ENCODE measurements around the gene ALMS1. TPM values are rescaled to one million over a fixed set of nuclear protein-coding genes. Genes with fewer than 3 reads are reported as not detected.
"Not testable (repeated sequence)": the region's sequence is repeated elsewhere in the genome, so short reads cannot be mapped to it uniquely, and the experiment has no call there.

ALMS1 gene
- total RNA-seq, 1 donor from 2014 or later, result 21.9 TPM

GRCh38 chr2:73588177-73588576 lies 202.5 kb downstream of the ALMS1 start:
- no peak for DNase-seq
- intact Hi-C loops (cut with micrococcal nuclease), result no loop called here
- H3K4me1 Mint-ChIP-seq, result peaks cover 3% of the 10 kb centered on the region
- no peaks in the 10 kb centered on the region for H3K27me3 Mint-ChIP-seq
- H3K4me3 Mint-ChIP-seq, result no peak overlapping the region
- H3K36me3 Mint-ChIP-seq (ENCODE audit: low read depth), result peaks cover 3% of the 10 kb centered on the region
- H3K9me3 Mint-ChIP-seq, result peaks cover 8% of the 10 kb centered on the region
- H3K27ac Mint-ChIP-seq, result no peak overlapping the region

GRCh38 chr2:73593680-73594079 lies 208.0 kb downstream of the ALMS1 start:
- H3K4me3 Mint-ChIP-seq, result no peak overlapping the region
- H3K36me3 Mint-ChIP-seq (ENCODE audit: low read depth), result no peaks in the 10 kb centered on the region
- H3K27ac Mint-ChIP-seq, result no peak overlapping the region
- DNase-seq, result peak; percentile 30
- no peaks in the 10 kb centered on the region for H3K4me1 Mint-ChIP-seq
- no peaks in the 10 kb centered on the region for H3K27me3 Mint-ChIP-seq
- intact Hi-C loops (cut with micrococcal nuclease), result no loop called here
- H3K9me3 Mint-ChIP-seq, result no peaks in the 10 kb centered on the region

GRCh38 chr2:73594251-73594650 lies 208.6 kb downstream of the ALMS1 start:
- no peaks in the 10 kb centered on the region for H3K4me1 Mint-ChIP-seq
- no peaks in the 10 kb centered on the region for H3K36me3 Mint-ChIP-seq (ENCODE audit: low read depth)
- no peaks in the 10 kb centered on the region for H3K27me3 Mint-ChIP-seq
- H3K27ac Mint-ChIP-seq, result no peak overlapping the region
- peak; percentile 24 for DNase-seq
- intact Hi-C loops (cut with micrococcal nuclease), result no loop called here
- no peak overlapping the region for H3K4me3 Mint-ChIP-seq
- H3K9me3 Mint-ChIP-seq, result no peaks in the 10 kb centered on the region

GRCh38 chr2:73601780-73602179 lies 216.1 kb downstream of the ALMS1 start:
- H3K4me3 Mint-ChIP-seq, result no peak overlapping the region
- no peaks in the 10 kb centered on the region for H3K27me3 Mint-ChIP-seq
- H3K36me3 Mint-ChIP-seq (ENCODE audit: low read depth), result peaks cover 3% of the 10 kb centered on the region
- H3K9me3 Mint-ChIP-seq, result no peaks in the 10 kb centered on the region
- H3K27ac Mint-ChIP-seq, result no peak overlapping the region
- peak; percentile 42 for DNase-seq
- H3K4me1 Mint-ChIP-seq, result no peaks in the 10 kb centered on the region
- intact Hi-C loops (cut with micrococcal nuclease), result no loop called here

- H3K36me3 Mint-ChIP-seq (ENCODE audit: low read depth); H3K27ac Mint-ChIP-seq; H3K4me3 Mint-ChIP-seq; H3K4me1 Mint-ChIP-seq; H3K27me3 Mint-ChIP-seq; H3K9me3 Mint-ChIP-seq; intact Hi-C loops (cut with micrococcal nuclease): not testable (repeated sequence)
- DNase-seq, result peak; percentile 25
Observed at GRCh38 chr2:73603099-73603588, 217.5 kb downstream of the ALMS1 start.

- DNase-seq, H3K9me3 Mint-ChIP-seq: not testable (repeated sequence)
Observed at GRCh38 chr2:73604589-73604988, 219.0 kb downstream of the ALMS1 start.

GRCh38 chr2:73610111-73610510 lies 224.5 kb downstream of the ALMS1 start:
- intact Hi-C loops (cut with micrococcal nuclease), result no loop called here
- Mint-ChIP-seq H3K36me3 (ENCODE audit: low read depth) (no peaks in the 10 kb centered on the region), H3K9me3 (no peaks in the 10 kb centered on the region), H3K27me3 (no peaks in the 10 kb centered on the region), H3K27ac (no peak overlapping the region), H3K4me1 (peaks cover 5% of the 10 kb centered on the region), H3K4me3 (no peak overlapping the region)
- no peak for DNase-seq

More at GRCh38 chr2:73604589-73604988, 219.0 kb downstream of the ALMS1 start:
- H3K27me3 Mint-ChIP-seq; H3K36me3 Mint-ChIP-seq (ENCODE audit: low read depth); intact Hi-C loops (cut with micrococcal nuclease); H3K27ac Mint-ChIP-seq; H3K4me3 Mint-ChIP-seq; H3K4me1 Mint-ChIP-seq: not testable (repeated sequence)

GRCh38 chr2:73611193-73611592 lies 225.6 kb downstream of the ALMS1 start:
- no peaks in the 10 kb centered on the region for H3K9me3 Mint-ChIP-seq

GRCh38 chr2:73611867-73612266 lies 226.2 kb downstream of the ALMS1 start:
- intact Hi-C loops (cut with micrococcal nuclease), result no loop called here
- Mint-ChIP-seq H3K27ac (no peak overlapping the region), H3K27me3 (peaks cover 6% of the 10 kb centered on the region), H3K36me3 (ENCODE audit: low read depth) (no peaks in the 10 kb centered on the region), H3K9me3 (no peaks in the 10 kb centered on the region), H3K4me1 (peaks cover 5% of the 10 kb centered on the region), H3K4me3 (no peak overlapping the region)
- DNase-seq, result no peak

More at GRCh38 chr2:73611193-73611592, 225.6 kb downstream of the ALMS1 start:
- no peaks in the 10 kb centered on the region for H3K36me3 Mint-ChIP-seq (ENCODE audit: low read depth)
- H3K27me3 Mint-ChIP-seq, result peaks cover 6% of the 10 kb centered on the region
- no peak overlapping the region for H3K27ac Mint-ChIP-seq
- DNase-seq, result no peak
- peaks cover 5% of the 10 kb centered on the region for H3K4me1 Mint-ChIP-seq
- intact Hi-C loops (cut with micrococcal nuclease), result no loop called here
- H3K4me3 Mint-ChIP-seq, result no peak overlapping the region

- H3K36me3 Mint-ChIP-seq (ENCODE audit: low read depth), result no peaks in the 10 kb centered on the region
- no peaks in the 10 kb centered on the region for H3K9me3 Mint-ChIP-seq
- peaks cover 5% of the 10 kb centered on the region for H3K4me1 Mint-ChIP-seq
- DNase-seq, result peak; percentile 58
- no peak overlapping the region for H3K27ac Mint-ChIP-seq
- H3K27me3 Mint-ChIP-seq, result peaks cover 6% of the 10 kb centered on the region
- no peak overlapping the region for H3K4me3 Mint-ChIP-seq
- intact Hi-C loops (cut with micrococcal nuclease), result no loop called here
Observed at GRCh38 chr2:73614105-73614504, 228.5 kb downstream of the ALMS1 start.

GRCh38 chr2:73614997-73615396 lies 229.4 kb downstream of the ALMS1 start:
- Mint-ChIP-seq H3K9me3 (no peaks in the 10 kb centered on the region), H3K36me3 (ENCODE audit: low read depth) (no peaks in the 10 kb centered on the region), H3K4me3 (no peak overlapping the region), H3K27ac (no peak overlapping the region), H3K4me1 (peaks cover 5% of the 10 kb centered on the region), H3K27me3 (peaks cover 6% of the 10 kb centered on the region)
- intact Hi-C loops (cut with micrococcal nuclease), result no loop called here
- no peak for DNase-seq

GRCh38 chr2:73619925-73620324 lies 234.3 kb downstream of the ALMS1 start:
- H3K27me3 Mint-ChIP-seq; H3K9me3 Mint-ChIP-seq; H3K4me3 Mint-ChIP-seq; H3K4me1 Mint-ChIP-seq; H3K36me3 Mint-ChIP-seq (ENCODE audit: low read depth); H3K27ac Mint-ChIP-seq; DNase-seq; intact Hi-C loops (cut with micrococcal nuclease): not testable (repeated sequence)

GRCh38 chr2:73624036-73624435 lies 238.4 kb downstream of the ALMS1 start:
- H3K27me3 Mint-ChIP-seq, result peaks cover 12% of the 10 kb centered on the region
- DNase-seq; H3K4me3 Mint-ChIP-seq; intact Hi-C loops (cut with micrococcal nuclease); H3K4me1 Mint-ChIP-seq; H3K9me3 Mint-ChIP-seq; H3K36me3 Mint-ChIP-seq (ENCODE audit: low read depth); H3K27ac Mint-ChIP-seq: not testable (repeated sequence)

- H3K4me1 Mint-ChIP-seq; intact Hi-C loops (cut with micrococcal nuclease); DNase-seq; H3K9me3 Mint-ChIP-seq; H3K36me3 Mint-ChIP-seq (ENCODE audit: low read depth); H3K27ac Mint-ChIP-seq; H3K4me3 Mint-ChIP-seq: not testable (repeated sequence)
- H3K27me3 Mint-ChIP-seq, result peaks cover 12% of the 10 kb centered on the region
Observed at GRCh38 chr2:73624625-73625024, 239.0 kb downstream of the ALMS1 start.

- H3K36me3 Mint-ChIP-seq (ENCODE audit: low read depth); H3K9me3 Mint-ChIP-seq; H3K4me1 Mint-ChIP-seq; DNase-seq; intact Hi-C loops (cut with micrococcal nuclease); H3K27ac Mint-ChIP-seq; H3K4me3 Mint-ChIP-seq: not testable (repeated sequence)
- H3K27me3 Mint-ChIP-seq, result peaks cover 15% of the 10 kb centered on the region
Observed at GRCh38 chr2:73626237-73626636, 240.6 kb downstream of the ALMS1 start.
